Stimulated activated CD4-positive, alpha-beta T cell treated with anti-CD3 and anti-CD28 coated beads, Interleukin-12 subunit alpha, Interleukin-12 subunit beta, amount 100 ng/mL, for 48 hours (primary cell): Measurements from ENCODE around the gene SDK1.

Experiments
- DNase-seq, 3 donors: peaks; one replicate each; pipeline ENCODE4 v3.0.0-alpha.2; 2020; ENCODE audit warnings: low read depth in 2 of 3, low spot score in 1 of 3

SDK1 gene

DNA sequence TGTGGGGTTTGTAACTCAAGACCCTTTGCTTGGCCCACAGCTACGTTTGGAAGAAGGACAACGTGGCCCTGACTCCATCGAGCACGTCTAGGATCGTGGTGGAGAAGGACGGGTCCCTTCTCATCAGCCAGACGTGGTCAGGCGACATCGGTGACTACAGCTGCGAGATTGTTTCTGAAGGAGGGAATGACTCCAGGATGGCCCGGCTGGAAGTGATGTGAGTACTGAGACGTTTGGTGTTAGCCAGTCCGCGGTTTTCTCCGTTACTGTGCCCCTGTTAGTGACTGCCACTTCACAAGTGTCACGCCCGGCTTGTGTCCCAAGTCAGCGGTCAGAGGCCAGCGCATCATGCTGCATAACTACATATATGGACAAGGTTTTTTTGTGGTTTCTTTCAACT is 673.3 kb downstream of the SDK1 start:
- DNase-seq, result no peak

GRCh38 chr7:3975371-3975770 is 674.3 kb downstream of the SDK1 start:
- DNase-seq, result no peak

GRCh38 chr7:3977391-3977790 is 676.3 kb downstream of the SDK1 start:
- DNase-seq, result no peak

GRCh38 chr7:3978839-3979238 is 677.8 kb downstream of the SDK1 start:
- DNase-seq, result no peak

DNA sequence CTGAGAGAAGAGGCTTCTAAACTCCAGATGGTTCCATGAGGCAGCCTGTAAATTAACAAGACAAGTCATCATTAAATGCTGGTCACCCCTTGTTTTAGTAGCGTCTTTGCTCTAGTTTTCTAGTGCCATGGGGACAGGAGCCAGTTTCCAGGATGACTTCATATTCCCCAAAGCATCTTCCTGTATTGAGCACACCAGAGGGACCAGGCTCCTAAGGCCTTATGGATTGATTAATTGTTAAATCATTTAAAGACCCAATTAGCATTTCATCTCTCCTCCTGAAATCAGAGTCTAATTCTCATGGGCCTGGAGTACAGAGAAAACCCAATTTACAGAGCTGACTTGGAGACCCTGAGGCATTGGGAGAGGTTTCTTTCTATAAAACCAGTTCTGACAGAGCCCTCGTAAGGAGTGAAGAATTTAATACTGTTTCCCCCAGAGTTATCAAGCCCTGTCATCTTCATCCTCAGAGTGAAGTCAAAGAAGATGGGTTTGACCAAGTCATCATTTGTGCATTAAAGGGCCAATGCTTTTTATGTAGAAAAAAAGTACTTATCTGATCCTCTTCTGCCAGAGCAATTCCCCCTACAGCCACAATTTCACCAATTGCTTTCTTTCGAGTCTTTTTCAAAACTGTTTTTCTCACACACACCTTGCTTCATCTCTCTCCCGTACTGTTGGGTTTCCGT is 678.7 kb downstream of the SDK1 start:
- DNase-seq, result no peak

DNA sequence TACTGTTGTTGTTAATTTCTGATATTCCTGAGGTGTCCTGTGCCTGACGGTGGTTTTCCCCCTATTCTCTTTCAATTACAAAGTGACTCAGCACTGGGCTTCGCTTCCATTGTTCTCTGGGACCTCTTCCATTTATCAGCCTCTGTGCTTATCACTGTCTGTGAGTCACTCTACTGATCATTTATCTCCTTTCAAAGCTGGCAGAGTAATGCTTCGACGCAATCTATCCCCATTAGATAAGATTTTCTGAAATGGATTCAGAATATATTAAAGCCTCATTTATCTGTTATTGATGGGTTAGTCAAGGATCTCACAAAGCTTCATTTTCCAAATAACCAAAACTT is 679.2 kb downstream of the SDK1 start:
- DNase-seq, result no peak

GRCh38 chr7:3981281-3981680 is 680.2 kb downstream of the SDK1 start:
- DNase-seq, result no peak

DNA sequence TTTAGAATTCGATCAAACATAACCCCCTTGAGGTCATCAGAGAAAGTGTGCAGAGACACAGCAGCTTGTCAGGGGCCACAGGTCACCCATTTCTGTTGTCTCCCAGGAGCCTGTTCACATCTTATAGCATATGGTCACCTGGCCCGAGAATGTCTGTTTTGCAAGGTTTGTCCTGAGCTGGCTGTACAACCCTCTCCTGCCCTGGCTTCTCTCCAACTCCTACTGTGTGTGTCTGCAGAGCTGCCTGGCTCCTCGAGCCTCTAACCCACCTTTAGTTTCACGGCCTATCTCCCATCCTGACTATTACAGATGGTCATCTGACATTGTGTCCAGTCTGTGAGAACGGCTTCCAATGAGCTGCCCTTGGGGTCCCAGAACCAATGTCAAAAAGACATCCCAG is 683.4 kb downstream of the SDK1 start:
- DNase-seq, result no peak

- no peak for DNase-seq
Observed at GRCh38 chr7:3986927-3987326, 685.9 kb downstream of the SDK1 start.

DNA sequence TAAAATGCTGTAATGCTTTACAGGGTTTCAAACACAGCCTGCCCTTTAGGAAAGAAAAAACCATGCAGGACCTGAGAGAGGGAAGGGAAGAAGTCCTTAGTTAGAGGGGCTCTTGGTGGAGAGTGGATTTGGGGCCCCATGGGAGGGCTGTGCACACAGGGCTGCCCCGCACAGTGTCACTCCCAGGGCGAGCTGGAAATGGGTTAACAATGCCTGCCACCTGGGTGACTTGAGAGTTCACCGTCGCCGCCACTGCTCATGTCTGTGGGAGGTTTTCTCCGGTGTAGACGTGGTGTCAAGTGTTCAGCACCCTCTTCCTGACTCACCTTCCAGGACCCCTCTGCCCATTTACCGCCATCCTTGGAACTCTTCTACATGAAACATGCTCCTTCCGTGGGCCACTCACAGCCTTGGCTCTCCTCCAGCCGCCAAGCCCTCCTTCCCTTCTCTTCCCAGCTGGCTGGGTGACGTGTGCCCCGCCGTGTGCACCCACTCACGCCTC is 686.4 kb downstream of the SDK1 start:
- DNase-seq, result no peak

GRCh38 chr7:3989723-3990122 is 688.7 kb downstream of the SDK1 start:
- DNase-seq, result no peak

- no peak for DNase-seq
Observed at GRCh38 chr7:3991731-3992231, 690.7 kb downstream of the SDK1 start.

DNA sequence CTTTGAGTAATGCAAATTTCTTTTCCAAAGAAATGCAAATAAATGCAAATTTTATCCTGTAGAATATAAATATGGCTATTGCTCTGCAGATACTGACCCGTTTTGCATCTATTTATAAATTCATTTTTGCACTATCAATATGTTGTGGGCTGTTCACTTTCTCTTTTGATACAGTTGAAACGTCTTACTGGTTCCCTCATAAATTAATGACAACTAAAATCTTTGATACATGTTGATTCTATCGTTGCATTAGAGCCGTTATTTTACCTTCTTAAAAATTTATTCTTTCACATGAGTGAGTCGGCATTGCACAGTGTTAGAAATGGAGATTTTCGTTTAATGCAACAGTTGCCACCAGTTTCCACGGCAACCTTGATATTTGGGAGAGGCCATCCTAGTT is 691.8 kb downstream of the SDK1 start:
- DNase-seq, result no peak

- no peak for DNase-seq
Observed at GRCh38 chr7:3994764-3995163, 693.7 kb downstream of the SDK1 start.

GRCh38 chr7:3995187-3995586 is 694.1 kb downstream of the SDK1 start:
- no peak for DNase-seq

DNA sequence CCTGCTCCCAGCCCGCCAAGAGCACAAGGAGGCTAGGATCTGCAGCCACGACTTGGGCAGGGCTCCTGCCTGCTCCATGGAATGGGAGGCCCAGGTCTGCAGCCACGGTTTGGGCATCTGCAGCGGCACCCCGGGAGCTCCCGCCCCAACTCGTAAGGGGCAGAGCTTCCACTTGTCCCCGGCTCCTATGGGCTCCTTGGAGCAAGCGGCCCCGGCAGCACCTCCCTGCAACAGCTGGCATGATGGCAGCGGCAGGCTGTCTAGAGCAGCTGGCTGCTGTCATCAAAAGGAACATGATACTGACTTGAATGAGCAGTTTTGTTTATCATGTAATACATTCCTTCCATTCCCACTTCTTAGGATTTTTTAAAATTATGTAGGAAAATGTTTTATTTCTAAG is 697.0 kb downstream of the SDK1 start:
- DNase-seq, result no peak

DNA sequence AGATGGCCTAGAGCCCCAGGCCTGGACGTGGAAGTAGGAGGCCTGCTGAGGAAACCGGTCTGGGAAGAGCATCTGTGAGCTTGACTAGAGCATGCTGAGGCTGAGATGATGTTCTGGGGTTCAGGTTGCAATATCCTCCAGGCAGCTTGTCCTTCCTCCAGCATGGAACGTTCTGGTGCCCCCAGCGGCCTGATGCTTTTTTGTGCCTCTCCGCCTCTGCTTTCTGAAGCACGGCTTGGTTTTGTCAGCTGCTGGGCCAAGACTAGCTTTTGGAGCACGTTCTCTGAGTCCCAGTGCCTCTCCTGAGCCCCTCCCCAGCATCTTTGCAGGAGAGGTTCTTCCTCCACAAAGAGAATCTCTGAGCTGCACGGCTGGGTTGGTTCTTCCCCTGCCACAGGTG is 699.1 kb downstream of the SDK1 start:
- DNase-seq, result no peak

DNA sequence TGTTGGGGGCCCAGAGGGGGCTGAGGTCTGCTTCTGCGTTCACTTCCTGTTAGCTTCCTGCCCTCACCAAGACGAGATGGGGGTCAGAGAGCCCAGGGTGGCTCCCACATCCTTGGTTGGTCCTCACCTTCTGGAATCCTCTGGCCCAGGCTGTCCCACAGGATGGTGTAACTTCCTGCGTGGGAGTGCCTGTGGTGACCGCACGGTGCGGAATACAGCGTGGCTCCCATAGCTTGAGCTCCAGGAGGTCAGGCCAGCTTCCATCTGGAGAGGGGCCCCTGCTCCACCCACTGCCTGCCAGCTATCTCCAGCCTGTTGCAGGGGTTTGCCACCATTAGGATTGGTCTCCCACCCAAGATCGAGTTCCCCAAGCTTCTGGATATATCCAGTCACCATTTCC is 699.9 kb downstream of the SDK1 start:
- no peak for DNase-seq

GRCh38 chr7:4001742-4002141 is 700.7 kb downstream of the SDK1 start:
- no peak for DNase-seq

DNA sequence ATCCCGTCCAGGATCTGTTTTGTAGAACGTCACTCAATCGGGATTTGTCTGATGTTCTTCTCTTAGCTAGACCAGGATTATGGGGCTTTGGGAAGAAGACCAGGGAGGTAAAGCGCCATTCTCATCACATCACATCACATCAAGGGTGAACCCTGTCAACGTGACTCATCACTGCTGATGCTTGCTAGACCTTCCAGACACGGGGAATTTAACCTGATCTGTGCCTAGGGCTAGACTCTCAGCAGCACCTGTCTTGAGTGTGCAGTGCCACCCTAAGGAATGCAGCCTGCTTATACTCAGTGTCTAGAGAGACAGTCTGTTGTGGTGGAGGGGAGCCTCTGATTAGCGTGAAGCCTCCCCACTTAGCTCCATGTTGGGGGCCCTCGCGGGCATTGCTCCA is 702.5 kb downstream of the SDK1 start:
- DNase-seq, result no peak

DNA sequence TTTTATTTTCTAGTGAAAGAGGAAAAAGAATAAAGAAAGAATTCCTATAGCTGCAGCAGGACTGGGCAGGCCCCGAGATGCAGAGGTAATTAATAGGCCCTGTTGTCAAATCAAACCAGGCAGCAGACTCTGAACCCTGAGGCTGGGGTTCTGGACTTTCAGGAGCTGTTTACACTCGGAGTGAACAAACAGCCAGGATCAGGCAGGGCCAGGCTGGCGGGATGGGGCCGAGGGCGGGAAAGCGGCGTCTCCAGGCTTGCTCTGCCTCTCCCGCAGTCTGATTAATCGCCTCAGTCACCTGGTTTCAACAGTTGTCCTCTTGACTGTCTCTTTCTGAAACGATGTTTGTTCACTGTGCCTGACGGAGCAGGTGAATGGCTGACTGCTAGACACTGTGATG is 705.6 kb downstream of the SDK1 start:
- DNase-seq, result no peak

DNA sequence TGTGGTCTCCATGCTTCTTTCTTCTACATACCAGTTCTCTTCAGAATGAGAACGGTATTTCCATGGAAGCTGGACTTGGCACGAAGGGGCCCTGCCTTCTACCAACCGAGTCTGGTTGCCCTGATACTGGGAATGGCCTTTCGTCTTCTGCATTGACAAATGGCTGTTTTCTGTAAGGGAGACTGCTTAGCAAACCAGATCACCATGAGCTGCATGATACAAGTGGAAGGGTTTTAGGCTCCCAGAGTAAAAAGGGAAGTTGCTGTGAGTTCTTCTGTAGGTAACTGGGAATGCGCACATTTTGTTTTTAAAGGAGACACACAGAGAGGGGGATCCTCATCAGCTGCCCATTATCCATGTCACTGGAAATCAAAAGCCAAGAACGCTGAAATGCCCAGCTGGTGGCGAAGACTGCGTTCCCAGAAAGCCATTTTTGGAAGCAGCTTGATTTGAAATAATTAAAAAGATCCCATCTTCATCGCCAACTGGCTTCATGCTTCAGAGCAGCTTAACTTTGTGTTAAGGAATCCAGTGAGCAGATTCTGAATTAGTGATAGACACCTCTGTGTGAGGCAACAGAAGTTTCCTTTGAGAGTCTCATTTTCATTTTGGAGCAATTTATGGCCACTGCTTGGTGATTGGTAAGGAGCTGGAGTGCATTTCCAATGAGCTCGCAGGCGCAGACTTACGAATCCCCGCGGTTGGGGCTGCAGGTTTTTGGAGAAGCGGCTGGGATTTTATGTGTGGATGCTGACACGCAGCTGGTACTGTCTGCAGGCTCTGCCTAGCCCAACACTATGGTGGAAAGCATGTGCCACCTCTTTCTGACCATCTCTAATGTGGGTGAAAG is 708.4 kb downstream of the SDK1 start:
- no peak for DNase-seq
